NCI-H2227 treated with DMSO at 0.1 percent for 48 hours (cell line): ENCODE data around the gene IL37.

Source experiments
- DNase-seq: peaks from one replicate; lab custom pipeline; 2025; lab: John Stamatoyannopoulos, UW

The IL37 gene

GRCh38 chr2:112910865-112911264 lies at the start of gene IL37:
IL37 (plus strand) TSS chr2:112911165; CDS start chr2:112913013, 1,848 bp downstream.
- no peak for DNase-seq

GRCh38 chr2:112864072-112864471 lies 46.9 kb upstream of the IL37 start:
- DNase-seq: no peak

- no peak for DNase-seq
Measured at GRCh38 chr2:112866128-112866835, 44.7 kb upstream of the IL37 start.

- no peak for DNase-seq
Measured at GRCh38 chr2:112867701-112868631, 43.0 kb upstream of the IL37 start.

- DNase-seq: peak; percentile 28
Measured at GRCh38 chr2:112869258-112869842, 41.6 kb upstream of the IL37 start.

- no peak for DNase-seq
Measured at GRCh38 chr2:112870841-112871835, 39.8 kb upstream of the IL37 start.

- no peak for DNase-seq
Measured at GRCh38 chr2:112876257-112876970, 34.6 kb upstream of the IL37 start.

GRCh38 chr2:112876971-112877361 lies 34.0 kb upstream of the IL37 start:
- DNase-seq: no peak

GRCh38 chr2:112877423-112877822 lies 33.5 kb upstream of the IL37 start:
- DNase-seq: no peak

- DNase-seq: no peak
Measured at GRCh38 chr2:112879491-112880041, 31.4 kb upstream of the IL37 start.

- DNase-seq: no peak
Measured at GRCh38 chr2:112880091-112880531, 30.9 kb upstream of the IL37 start.

- DNase-seq: no peak
Measured at GRCh38 chr2:112880696-112881095, 30.3 kb upstream of the IL37 start.

GRCh38 chr2:112881217-112881985 lies 29.6 kb upstream of the IL37 start:
- DNase-seq: no peak

GRCh38 chr2:112883669-112884068 lies 27.3 kb upstream of the IL37 start:
- DNase-seq: no peak

- no peak for DNase-seq
Measured at GRCh38 chr2:112884869-112885505, 26.0 kb upstream of the IL37 start.

GRCh38 chr2:112885506-112885902 lies 25.5 kb upstream of the IL37 start:
- no peak for DNase-seq

GRCh38 chr2:112886291-112886690 lies 24.7 kb upstream of the IL37 start:
- DNase-seq: no peak

GRCh38 chr2:112887964-112888749 lies 22.8 kb upstream of the IL37 start:
- DNase-seq: no peak
